ENCODE data around the gene SCARB1.

SCARB1 gene

GRCh38 chr12:124782132-124782531 lies 81.5 kb downstream of the SCARB1 start:
- no peaks in the 10 kb centered on the region for H3K27me3 ChIP-seq (ENCODE audit: insufficient read depth, poor library complexity, severe bottlenecking)
- H3K4me3 ChIP-seq (replicated peaks; ENCODE audit: insufficient read depth, low read length): no peak overlapping the region
- TF ChIP-seq GABPA (IDR thresholded peaks at IDR 0.05; ENCODE audit: low read depth) (no peak), SPI1 (IDR thresholded peaks at IDR 0.05; ENCODE audit: borderline replicate concordance, low read depth) (no peak), POLR2AphosphoS5 (IDR thresholded peaks at IDR 0.05; ENCODE audit: low read depth) (no peak)
- TF ChIP-seq, protein P1, sequence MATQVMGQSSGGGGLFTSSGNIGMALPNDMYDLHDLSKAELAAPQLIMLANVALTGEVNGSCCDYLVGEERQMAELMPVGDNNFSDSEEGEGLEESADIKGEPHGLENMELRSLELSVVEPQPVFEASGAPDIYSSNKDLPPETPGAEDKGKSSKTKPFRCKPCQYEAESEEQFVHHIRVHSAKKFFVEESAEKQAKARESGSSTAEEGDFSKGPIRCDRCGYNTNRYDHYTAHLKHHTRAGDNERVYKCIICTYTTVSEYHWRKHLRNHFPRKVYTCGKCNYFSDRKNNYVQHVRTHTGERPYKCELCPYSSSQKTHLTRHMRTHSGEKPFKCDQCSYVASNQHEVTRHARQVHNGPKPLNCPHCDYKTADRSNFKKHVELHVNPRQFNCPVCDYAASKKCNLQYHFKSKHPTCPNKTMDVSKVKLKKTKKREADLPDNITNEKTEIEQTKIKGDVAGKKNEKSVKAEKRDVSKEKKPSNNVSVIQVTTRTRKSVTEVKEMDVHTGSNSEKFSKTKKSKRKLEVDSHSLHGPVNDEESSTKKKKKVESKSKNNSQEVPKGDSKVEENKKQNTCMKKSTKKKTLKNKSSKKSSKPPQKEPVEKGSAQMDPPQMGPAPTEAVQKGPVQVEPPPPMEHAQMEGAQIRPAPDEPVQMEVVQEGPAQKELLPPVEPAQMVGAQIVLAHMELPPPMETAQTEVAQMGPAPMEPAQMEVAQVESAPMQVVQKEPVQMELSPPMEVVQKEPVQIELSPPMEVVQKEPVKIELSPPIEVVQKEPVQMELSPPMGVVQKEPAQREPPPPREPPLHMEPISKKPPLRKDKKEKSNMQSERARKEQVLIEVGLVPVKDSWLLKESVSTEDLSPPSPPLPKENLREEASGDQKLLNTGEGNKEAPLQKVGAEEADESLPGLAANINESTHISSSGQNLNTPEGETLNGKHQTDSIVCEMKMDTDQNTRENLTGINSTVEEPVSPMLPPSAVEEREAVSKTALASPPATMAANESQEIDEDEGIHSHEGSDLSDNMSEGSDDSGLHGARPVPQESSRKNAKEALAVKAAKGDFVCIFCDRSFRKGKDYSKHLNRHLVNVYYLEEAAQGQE (IDR thresholded peaks at IDR 0.05; ENCODE audit: insufficient replicate concordance, low read depth): no peak
- TF ChIP-seq, protein P2, sequence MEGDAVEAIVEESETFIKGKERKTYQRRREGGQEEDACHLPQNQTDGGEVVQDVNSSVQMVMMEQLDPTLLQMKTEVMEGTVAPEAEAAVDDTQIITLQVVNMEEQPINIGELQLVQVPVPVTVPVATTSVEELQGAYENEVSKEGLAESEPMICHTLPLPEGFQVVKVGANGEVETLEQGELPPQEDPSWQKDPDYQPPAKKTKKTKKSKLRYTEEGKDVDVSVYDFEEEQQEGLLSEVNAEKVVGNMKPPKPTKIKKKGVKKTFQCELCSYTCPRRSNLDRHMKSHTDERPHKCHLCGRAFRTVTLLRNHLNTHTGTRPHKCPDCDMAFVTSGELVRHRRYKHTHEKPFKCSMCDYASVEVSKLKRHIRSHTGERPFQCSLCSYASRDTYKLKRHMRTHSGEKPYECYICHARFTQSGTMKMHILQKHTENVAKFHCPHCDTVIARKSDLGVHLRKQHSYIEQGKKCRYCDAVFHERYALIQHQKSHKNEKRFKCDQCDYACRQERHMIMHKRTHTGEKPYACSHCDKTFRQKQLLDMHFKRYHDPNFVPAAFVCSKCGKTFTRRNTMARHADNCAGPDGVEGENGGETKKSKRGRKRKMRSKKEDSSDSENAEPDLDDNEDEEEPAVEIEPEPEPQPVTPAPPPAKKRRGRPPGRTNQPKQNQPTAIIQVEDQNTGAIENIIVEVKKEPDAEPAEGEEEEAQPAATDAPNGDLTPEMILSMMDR (IDR thresholded peaks at IDR 0.05; ENCODE audit: insufficient read depth, low read length): no peak
- DNase-seq (ENCODE audit: low read depth in 1 of 2, low spot score in 1 of 2): no peak
- no peak overlapping the region for H3K27ac ChIP-seq (replicated peaks)

DNA sequence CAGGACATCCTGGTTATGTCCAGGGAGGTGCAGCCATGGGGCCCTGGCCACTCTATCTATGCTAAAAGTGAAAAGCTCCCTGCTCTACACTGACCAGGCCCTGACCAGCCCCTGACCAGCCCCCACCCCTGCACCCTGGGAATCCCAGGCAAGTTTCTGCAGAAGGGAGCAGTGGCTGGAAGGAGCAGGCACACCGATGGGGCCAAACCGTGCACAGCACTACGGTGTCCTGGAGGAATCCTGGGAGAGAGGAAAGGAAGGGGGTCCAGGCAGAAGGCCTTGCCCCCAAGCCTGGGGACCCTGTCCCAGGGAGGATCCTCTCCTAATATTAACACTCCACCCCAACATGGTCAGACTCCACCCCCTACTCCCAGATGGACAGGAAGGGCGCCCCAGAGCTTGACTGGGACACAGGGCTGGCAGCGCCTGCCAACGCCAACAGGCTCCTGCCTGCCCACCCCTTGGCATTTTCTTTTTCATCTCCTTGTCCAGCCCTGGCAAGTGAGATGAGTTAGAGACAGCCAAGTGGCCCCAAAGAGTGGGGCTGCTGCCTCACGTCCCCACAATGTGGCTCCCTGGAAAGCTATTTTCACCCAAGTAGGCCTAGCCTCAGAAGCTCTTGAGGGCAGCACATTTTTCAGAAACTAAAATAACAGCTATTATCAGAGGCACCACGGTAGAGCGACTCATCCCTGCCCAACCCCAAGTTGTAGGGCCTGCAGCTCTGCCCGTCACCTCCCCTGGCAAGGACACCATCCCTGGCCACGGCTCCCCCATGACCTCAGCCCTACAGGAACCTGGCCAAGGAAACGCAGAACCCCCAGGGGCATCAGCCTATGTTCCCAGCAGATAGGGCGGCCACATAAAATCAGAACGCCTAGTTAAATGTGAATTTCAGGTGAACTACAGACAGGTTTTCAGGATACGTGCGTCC lies 82.6 kb downstream of the SCARB1 start:
- H3K27ac ChIP-seq (replicated peaks): no peak overlapping the region
- no peak for DNase-seq (ENCODE audit: low read depth in 1 of 2, low spot score in 1 of 2)

DNA sequence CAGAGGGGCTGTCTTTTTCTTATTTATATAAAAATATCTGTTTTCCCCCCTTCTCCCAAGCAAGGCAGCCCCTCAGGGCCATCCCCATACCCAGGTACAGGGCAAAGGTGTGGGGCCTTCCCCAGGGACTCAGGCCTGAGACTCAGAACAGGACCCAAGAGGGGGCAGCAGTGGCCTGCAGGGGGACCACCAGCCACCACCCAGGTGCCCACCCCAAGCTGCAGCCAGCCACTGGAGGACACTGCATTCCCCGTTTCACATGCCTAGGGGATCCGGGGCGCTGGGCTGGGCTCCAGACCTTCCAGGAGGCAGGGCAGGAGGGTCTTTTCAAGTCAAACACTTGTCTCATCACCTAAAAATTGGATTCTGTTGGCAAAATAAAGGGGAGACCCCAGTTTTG lies 83.3 kb downstream of the SCARB1 start:
- H3K27ac ChIP-seq (replicated peaks): no peak overlapping the region
- TF ChIP-seq POLR2AphosphoS5 (IDR thresholded peaks at IDR 0.05; ENCODE audit: low read depth) (no peak), SPI1 (IDR thresholded peaks at IDR 0.05; ENCODE audit: borderline replicate concordance, low read depth) (no peak), GABPA (IDR thresholded peaks at IDR 0.05; ENCODE audit: low read depth) (no peak)
- TF ChIP-seq, protein P1 (IDR thresholded peaks at IDR 0.05; ENCODE audit: insufficient replicate concordance, low read depth): no peak
- TF ChIP-seq, protein P2 (IDR thresholded peaks at IDR 0.05; ENCODE audit: insufficient read depth, low read length): no peak
- H3K4me3 ChIP-seq (replicated peaks; ENCODE audit: insufficient read depth, low read length): no peak overlapping the region
- DNase-seq (ENCODE audit: low read depth in 1 of 2, low spot score in 1 of 2): no peak
- no peaks in the 10 kb centered on the region for H3K27me3 ChIP-seq (ENCODE audit: insufficient read depth, poor library complexity, severe bottlenecking)

More for the DNA sequence above, 82.6 kb downstream of the SCARB1 start:
- Histone ChIP-seq H3K27me3 (ENCODE audit: insufficient read depth, poor library complexity, severe bottlenecking) (no peaks in the 10 kb centered on the region), H3K4me3 (replicated peaks; ENCODE audit: insufficient read depth, low read length) (no peak overlapping the region)
- no peak for TF ChIP-seq SPI1 (IDR thresholded peaks at IDR 0.05; ENCODE audit: borderline replicate concordance, low read depth)
- TF ChIP-seq, protein P1 (IDR thresholded peaks at IDR 0.05; ENCODE audit: insufficient replicate concordance, low read depth): no peak
- TF ChIP-seq GABPA (IDR thresholded peaks at IDR 0.05; ENCODE audit: low read depth): no peak
- TF ChIP-seq, protein P2 (IDR thresholded peaks at IDR 0.05; ENCODE audit: insufficient read depth, low read length): no peak
- no peak for TF ChIP-seq POLR2AphosphoS5 (IDR thresholded peaks at IDR 0.05; ENCODE audit: low read depth)

Data from HL-60 (cell line).